Measurements from ENCODE around the gene CCL1.

DNA sequence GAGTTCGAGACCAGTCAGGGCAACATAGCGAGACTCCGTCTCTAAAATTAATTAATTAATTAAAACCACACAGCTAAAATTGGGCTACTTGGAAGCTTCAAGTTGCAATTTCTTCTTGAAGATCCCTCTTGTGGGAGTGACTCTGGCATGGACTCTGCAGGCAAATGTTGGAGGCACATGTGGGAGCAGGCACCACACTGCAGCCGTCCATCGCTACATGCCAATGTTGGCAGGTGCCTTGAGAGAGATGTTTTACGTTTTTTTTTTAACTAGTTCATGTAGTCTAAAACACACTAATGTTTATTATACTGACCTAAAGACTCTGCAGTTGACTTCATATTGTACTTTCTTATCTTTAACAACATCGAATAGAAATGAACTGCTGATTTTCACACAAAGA, 51.7 kb downstream of the CCL1 start:
- TF ChIP-seq CTCF (IDR thresholded peaks at IDR 0.05) (no peak), POLR2A (IDR thresholded peaks at IDR 0.05) (no peak)

Measured in prostate gland (tissue), 2 donors.